GM18858 (cell line): ENCODE data around the gene NLGN1.

Experiments used
- ATAC-seq: cut with Tn5 transposase; IDR thresholded peaks from one replicate; pipeline ENCODE4 v1.9.1; 2021; ENCODE audit not compliant: unreplicated experiment

The NLGN1 gene

DNA sequence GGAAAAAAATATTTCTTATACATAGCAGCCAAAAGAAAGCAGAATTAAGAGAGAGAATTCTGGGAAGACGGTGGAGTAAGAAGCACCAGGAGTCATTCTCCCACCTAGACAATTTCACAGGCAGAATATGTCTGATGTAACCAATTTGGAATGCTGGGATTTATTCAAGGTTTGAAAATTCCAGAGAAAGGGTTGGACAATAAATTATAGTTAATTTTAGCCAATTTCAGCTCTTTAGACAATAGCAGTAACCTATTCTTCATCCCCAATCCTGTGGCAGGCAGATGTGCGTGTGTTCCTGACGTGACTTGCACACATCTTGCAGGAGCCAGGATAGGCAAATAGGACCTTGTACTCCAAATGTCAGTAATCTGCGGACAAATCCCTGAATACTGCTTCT lies 920.6 kb downstream of the NLGN1 start:
- no peak for ATAC-seq

DNA sequence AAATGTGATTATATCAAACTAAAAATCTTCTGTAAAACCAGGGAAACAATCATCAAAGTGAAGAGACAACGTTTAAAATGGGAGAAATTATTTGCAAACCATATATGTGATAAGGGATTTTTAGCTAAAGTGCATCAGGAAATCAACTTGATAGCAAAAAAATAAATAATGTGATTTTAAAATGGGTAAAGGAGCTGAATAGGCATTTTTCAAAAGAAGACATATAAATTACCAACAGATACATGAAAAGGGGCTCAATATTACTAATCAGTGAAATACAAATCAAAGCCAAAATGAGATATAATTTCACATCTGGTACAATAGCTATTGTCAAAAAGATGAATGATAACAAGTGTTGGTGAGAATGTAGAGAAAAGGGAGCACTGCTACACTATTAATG lies 924.0 kb downstream of the NLGN1 start:
- no peak for ATAC-seq

DNA sequence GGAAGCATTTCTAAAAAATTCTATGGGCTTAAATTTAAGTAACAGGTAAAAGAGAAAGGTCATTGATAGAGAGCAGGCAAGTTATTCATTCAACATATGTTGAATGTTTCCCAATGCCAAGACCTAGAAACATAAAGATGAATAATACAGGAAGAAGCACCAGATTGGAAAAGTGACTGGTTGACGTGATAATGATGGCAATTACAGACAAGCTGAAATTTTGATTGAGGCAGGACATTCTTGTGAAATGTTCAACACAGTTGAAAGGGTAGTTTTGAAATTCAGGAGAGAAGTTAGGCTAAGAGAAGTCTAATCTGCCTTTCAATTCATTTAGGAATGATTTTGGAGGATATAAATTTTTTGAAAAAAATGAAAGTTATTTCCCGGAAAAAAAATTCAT lies 925.2 kb downstream of the NLGN1 start:
- no peak for ATAC-seq

DNA sequence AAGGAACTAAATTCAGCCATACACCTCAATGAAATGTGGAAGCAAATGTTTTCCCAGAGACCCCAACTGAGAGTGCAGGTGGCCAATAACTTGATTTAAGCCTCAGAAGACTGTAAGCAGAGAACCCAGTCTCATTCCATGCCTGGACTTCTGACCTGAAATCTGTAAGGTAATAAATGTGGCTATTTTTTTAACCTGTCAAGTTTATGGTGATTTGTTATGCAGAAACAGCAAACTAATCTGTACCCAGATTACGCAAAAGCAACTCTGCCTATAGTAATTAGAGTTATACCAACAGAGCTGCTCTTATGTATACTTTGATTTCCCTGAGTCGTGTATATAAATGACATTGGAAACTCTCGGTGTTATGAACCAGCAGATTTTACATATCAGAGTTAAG lies 927.6 kb downstream of the NLGN1 start:
- no peak for ATAC-seq

DNA sequence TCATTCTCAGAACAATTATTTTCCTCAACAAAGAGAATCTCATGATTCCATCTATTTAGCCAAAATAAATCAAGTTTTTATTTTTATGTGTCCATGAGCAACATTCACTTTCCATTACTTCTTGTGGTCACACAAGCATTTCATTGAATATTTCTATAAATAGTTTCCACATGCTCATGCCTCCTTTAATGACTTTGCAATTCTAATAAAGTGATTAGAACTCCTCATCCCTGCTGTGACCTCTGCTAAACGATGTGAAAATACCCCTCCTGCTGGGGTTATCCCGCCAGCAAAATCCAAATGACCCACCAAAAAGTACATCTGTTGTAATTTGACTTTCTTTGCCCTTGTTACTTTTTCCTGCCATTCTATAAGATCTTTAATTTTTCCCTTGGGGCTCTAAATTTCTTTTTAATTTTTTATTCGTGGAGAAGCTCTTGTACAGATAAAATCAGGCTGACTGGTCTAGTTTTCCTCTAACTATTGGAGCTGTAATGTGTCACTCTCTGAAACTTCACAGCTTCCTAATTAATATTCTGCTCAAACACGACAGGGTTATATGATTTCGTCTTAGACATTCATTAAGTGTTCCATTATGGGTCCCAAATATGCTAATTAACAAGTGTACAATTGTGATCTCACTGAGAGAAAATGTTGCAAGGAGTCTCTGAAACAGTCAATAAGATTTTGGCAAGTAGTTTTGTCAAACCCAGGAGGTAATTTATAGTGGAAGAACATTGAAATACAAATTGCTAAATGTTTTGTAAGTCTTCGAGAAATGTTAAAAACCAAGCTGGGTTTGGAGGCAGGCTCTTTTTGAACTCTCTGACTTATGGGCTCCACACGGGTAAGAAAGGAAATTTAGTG lies 928.5 kb downstream of the NLGN1 start:
- ATAC-seq: no peak

DNA sequence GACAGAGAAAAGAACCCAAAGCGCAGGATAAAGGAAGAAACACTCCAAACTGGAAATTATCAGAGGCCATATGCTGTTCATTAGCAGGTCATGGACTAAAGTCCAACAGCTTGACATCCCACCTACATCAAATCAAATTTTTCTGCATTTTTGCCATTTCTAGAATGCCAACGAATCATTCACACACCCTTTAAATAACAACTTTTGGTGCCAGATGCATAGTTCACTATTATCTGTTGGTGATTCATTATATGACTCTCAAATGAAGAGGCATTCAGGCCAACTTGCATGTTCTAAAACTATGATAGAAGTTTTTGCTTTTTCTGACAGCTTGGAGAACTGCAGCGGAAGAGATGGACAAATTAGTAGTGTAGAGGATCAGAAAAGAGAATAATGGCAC lies 931.8 kb downstream of the NLGN1 start:
- ATAC-seq: no peak

DNA sequence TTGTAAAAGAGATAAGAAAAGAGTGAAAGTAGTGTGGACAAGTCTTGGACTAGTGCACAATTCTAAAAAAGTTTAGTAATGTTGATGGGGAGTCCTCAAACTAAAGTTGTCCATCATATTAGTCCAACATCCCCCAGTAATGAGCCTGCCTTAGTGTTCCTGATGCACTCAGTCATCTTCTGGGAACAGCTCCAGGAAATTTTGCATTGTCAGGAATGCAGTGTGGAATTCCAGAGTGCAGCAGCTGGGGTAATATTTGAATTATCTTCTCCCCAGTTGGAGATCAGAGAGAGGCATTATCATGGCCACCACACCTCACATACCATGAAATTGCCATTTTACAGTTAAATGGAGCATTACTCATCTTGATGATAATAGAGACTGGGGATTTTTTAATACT lies 932.8 kb downstream of the NLGN1 start:
- ATAC-seq: no peak

DNA sequence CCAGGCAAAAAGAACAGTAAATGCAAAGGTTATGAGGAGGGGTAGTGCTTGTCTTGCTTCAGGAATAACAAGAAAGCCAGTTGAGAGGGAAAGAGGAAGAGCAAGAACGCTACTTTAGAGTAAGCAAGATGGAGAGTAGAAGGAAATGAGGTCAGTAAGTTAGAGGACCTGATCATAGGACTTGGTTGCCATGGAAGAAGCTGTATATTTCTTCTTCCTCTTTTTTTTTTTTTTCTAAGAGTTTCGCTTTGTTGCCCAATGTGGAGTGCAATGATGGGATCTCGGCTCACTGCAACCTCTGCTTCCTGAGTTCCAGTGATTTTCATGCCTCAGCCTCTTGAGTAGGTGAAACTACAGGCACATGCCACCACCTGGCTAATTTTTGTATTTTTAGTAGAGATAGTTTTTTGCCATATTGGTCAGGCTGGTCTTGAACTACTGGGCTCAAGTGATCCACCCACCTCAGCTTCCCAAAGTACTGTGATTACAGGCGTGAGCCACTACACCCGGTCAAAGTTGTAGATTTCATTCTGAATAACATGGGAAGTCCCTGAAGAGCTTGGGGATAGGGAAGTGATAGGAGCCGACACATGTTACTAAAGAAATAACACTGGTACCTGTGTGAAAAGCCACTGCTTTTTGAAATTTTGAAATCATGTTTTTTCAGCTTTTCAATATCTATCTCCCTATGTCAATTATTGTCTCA lies 933.7 kb downstream of the NLGN1 start:
- ATAC-seq: no peak

DNA sequence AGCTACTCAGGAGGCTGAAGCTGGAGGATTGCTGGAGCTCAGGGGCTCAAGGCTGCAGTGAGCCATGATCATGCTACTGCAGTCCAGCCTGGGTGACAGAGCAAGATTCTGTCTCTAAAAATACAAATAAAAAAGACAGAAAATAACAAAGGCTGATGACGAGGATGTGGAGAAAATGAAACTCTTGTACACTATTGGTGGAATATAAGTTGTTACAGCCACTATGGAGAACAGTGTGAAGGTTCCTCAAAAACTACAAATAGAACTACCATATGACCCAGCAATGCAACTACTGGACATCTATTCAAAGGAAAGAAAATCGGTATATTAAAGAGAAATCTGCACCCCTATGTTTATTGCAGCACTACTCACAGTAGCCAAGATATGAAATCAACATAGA lies 934.8 kb downstream of the NLGN1 start:
- ATAC-seq: no peak

DNA sequence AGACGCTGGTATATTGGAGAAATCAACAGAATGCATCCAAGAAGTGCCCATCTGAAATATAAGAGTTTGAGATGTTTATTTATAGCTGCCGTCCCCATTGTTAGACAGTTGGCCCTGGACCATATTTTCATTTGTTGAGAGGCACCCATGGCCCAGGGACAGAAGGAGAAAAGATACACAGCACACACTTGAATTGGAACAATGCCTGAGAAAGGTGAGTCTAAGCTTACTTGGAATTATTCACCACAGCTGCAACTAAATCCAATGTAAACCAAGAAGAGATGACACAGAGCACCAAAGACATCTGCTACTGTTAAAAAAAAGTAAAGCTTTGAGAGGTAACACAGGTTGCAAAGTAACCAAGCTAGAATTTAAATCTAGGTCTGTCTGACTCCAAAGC lies 936.1 kb downstream of the NLGN1 start:
- no peak for ATAC-seq

DNA sequence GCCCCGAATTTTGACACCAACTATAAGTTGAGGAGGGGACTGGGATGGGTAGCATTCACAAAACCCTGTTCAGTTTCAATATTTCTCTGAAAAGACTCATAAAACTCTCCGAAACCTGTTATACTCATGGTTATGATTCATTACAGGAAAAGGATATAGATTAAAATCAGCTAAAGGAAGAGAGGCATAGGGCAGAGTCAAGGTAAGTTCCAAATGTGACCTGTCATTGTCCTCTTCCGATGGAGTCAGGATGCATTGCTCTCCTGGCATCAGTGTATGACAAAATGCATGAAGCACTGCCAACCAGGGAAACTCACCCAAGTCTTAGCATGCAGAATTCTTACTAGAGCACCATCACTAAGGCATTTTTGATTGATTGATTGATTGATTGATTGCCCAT lies 936.6 kb downstream of the NLGN1 start:
- ATAC-seq: no peak

DNA sequence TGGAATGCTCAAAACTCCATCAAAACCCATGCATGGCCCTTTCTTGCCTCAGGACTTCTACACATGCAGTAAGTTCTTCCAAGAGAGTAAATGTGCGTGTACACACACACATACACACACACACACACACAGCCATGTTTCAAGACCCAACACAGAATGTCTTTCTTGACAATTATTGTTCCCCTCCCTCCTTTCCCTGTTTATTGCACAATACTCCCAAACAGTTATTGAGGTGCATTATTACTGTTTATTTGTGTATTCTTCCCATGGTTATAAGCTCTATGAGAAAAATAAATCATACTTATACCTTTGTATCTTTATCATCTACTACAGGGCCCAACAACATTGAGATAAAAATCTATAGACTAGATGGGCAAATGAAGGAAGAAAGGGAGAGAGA lies 937.8 kb downstream of the NLGN1 start:
- ATAC-seq: no peak

DNA sequence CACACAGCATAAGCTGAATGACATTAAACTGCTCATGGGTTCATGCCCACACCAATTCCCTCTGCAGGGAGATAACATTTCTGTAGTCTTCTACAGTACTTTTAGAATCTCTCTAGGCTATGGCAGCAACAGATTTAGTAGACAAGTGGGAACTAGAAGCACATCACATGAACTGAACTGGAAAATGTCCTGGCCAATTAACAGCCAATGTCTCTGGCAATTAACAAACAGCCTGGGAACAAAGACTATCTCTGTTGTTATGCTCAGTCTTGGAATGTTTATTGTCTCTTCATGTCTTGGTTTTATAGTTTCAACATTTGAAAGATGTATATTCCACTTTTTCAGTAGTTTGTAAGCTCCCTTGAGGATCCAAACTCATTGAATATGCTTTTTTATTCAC lies 938.4 kb downstream of the NLGN1 start:
- no peak for ATAC-seq
